H1 (cell line): ENCODE measurements around the gene PARD3. TPM values are rescaled to one million over a fixed set of nuclear protein-coding genes. Genes with fewer than 3 reads are reported as not detected.

Experiments
- CTCF ChIA-PET: fragments of 300-600 bp; sonication (Branson Sonifier 250); formaldehyde crosslinking; loops from one replicate; lab custom pipeline; 2021; ENCODE audit not compliant: partially characterized antibody; lab: Charles Lee
- POLR2A ChIA-PET: fragments of 300-600 bp; sonication (Branson Sonifier 250); formaldehyde crosslinking; loops from one replicate; lab custom pipeline; 2021; ENCODE audit warnings: inconsistent platforms; ENCODE audit not compliant: partially characterized antibody; lab: Charles Lee
- DNase-seq, 2 experiments: peaks; one replicate each; pipeline versions ENCODE4 v3.0.0 to v3.0.0-alpha.2; 2010 to 2022; ENCODE audit warnings: low spot score in 2 of 2, low read depth in 1 of 2, mixed read lengths in 1 of 2
- FAIRE-seq: peaks from 2 replicates; lab custom pipeline; 2011; peaks lifted over from hg19 to GRCh38; lab: Jason Lieb, UNC
- H2AFZ ChIP-seq: 2 replicates; pipeline ENCODE4 v1.8.1; 2012; ENCODE audit warnings: low read length, inconsistent platforms
- H2AK5ac ChIP-seq: 2 replicates; pipeline ENCODE4 v1.6.1; 2013; ENCODE audit warnings: low read depth, low read length
- H2BK120ac ChIP-seq: replicated peaks from 2 replicates; pipeline ENCODE3; 2013; ENCODE audit warnings: low read depth, low read length, inconsistent platforms
- H2BK12ac ChIP-seq: 2 replicates; pipeline ENCODE4 v1.6.1; 2013; ENCODE audit warnings: low read depth, low read length
- H2BK15ac ChIP-seq: 2 replicates; pipeline ENCODE4 v1.6.1; 2013; ENCODE audit warnings: low read length
- H2BK20ac ChIP-seq: 2 replicates; pipeline ENCODE4 v1.6.1; 2013; ENCODE audit warnings: low read length
- H2BK5ac ChIP-seq: 2 replicates; pipeline ENCODE4 v1.6.1; 2013; ENCODE audit warnings: low read depth, low read length
- H3K14ac ChIP-seq: 2 replicates; pipeline ENCODE4 v1.6.1; 2013; ENCODE audit warnings: inconsistent platforms; ENCODE audit not compliant: insufficient read length
- H3K18ac ChIP-seq: 2 replicates; pipeline ENCODE4 v1.6.1; 2013; ENCODE audit warnings: low read length; ENCODE audit errors: extremely low read depth
- H3K23ac ChIP-seq: 2 replicates; pipeline ENCODE4 v1.6.1; 2013; ENCODE audit warnings: inconsistent platforms; ENCODE audit not compliant: insufficient read length
- H3K23me2 ChIP-seq: 2 replicates; pipeline ENCODE4 v1.6.1; 2013; ENCODE audit warnings: low read depth, low read length
- H3K27ac ChIP-seq: 2 replicates; pipeline ENCODE4 v1.6.1; 2011; ENCODE audit warnings: low read depth, low read length, inconsistent platforms
- H3K27me3 ChIP-seq, 4 experiments: replicated peaks in 1 of 4; 1 replicate in 1 of 4; 2 replicates in 3 of 4; pipeline versions ENCODE4 v1.6.1 to v1.8.1; 2011 to 2013; ENCODE audit warnings: low read length in 3 of 4, mild to moderate bottlenecking in 3 of 4, inconsistent platforms in 2 of 4, mixed read lengths in 2 of 4, moderate library complexity in 1 of 4; ENCODE audit not compliant: control insufficient read depth in 3 of 4, insufficient read depth in 3 of 4; ENCODE audit errors: extremely low read depth in 1 of 4
- H3K36me3 ChIP-seq, 4 experiments: 2 replicates each; pipeline versions ENCODE4 v1.6.1 to v1.8.1; 2011 to 2013; ENCODE audit warnings: mild to moderate bottlenecking in 4 of 4, low read length in 3 of 4, moderate library complexity in 2 of 4, control low read depth in 1 of 4, inconsistent platforms in 1 of 4; ENCODE audit not compliant: insufficient read depth in 4 of 4, control insufficient read depth in 2 of 4
- H3K4ac ChIP-seq: replicated peaks from 2 replicates; pipeline ENCODE3; 2013; ENCODE audit warnings: low read length, low read depth, mixed read lengths, inconsistent platforms; ENCODE audit not compliant: insufficient read length
- H3K4me1 ChIP-seq, 4 experiments: replicated peaks in 1 of 4; 1 replicate in 1 of 4; 2 replicates in 3 of 4; pipeline versions ENCODE4 v1.6.1 to v1.8.1; 2011 to 2013; ENCODE audit warnings: low read length in 3 of 4, inconsistent platforms in 2 of 4, mixed read lengths in 1 of 4; ENCODE audit not compliant: insufficient read depth in 4 of 4, control insufficient read depth in 3 of 4
- H3K4me2 ChIP-seq, 2 experiments: 2 replicates each; pipeline versions ENCODE4 v1.6.1 to v1.8.1; 2011 to 2013; ENCODE audit warnings: low read depth in 2 of 2, low read length in 2 of 2, control low read depth in 1 of 2, inconsistent platforms in 1 of 2, mild to moderate bottlenecking in 1 of 2; ENCODE audit not compliant: insufficient read depth in 1 of 2
- H3K4me3 ChIP-seq, 4 experiments: fragments of 200-600, 300-600 bp in 1 of 4; sonication (generic), shearing (Covaris generic), sonication (Bioruptor Twin) in 1 of 4; 2 replicates each; pipeline versions ENCODE4 v1.5.1 to v1.8.1; 2011 to 2016; ENCODE audit warnings: low read length in 4 of 4, low read depth in 3 of 4, control low read depth in 2 of 4, inconsistent platforms in 2 of 4, mild to moderate bottlenecking in 2 of 4, mixed read lengths in 1 of 4, moderate library complexity in 1 of 4; ENCODE audit not compliant: insufficient read depth in 2 of 4; ENCODE audit errors: extremely low read depth in 1 of 4
- H3K56ac ChIP-seq: replicated peaks from 2 replicates; pipeline ENCODE3; 2013; ENCODE audit warnings: low read depth, mild to moderate bottlenecking, mixed read lengths, low read length, inconsistent platforms; ENCODE audit not compliant: insufficient read length
- H3K79me1 ChIP-seq: 2 replicates; pipeline ENCODE4 v1.6.1; 2013; ENCODE audit warnings: low read depth, low read length, control low read depth
- H3K79me2 ChIP-seq, 2 experiments: 2 replicates each; pipeline versions ENCODE4 v1.6.1 to v1.8.1; 2012 to 2013; ENCODE audit warnings: low read length in 2 of 2, mild to moderate bottlenecking in 2 of 2, inconsistent platforms in 1 of 2; ENCODE audit not compliant: insufficient read depth in 2 of 2, control insufficient read depth in 1 of 2
- H3K9ac ChIP-seq, 4 experiments: replicated peaks in 1 of 4; 1 replicate in 1 of 4; 2 replicates in 3 of 4; pipeline versions ENCODE4 v1.6.1 to v1.8.1; 2011 to 2013; ENCODE audit warnings: low read depth in 3 of 4, low read length in 3 of 4, control low read depth in 2 of 4, mild to moderate bottlenecking in 2 of 4, moderate library complexity in 2 of 4, inconsistent platforms in 1 of 4; ENCODE audit errors: extremely low read depth in 1 of 4
- H3K9me3 ChIP-seq, 2 experiments: 2 replicates each; pipeline versions ENCODE4 v1.6.1 to v1.8.1; 2012 to 2013; ENCODE audit warnings: mild to moderate bottlenecking in 2 of 2, moderate library complexity in 2 of 2, control low read depth in 1 of 2, inconsistent platforms in 1 of 2, low read depth in 1 of 2, low read length in 1 of 2, mixed read lengths in 1 of 2; ENCODE audit not compliant: insufficient read depth in 2 of 2
- H4K20me1 ChIP-seq, 2 experiments: replicated peaks in 1 of 2; 2 replicates each; pipeline versions ENCODE3 to v1.8.1; 2011 to 2013; ENCODE audit warnings: inconsistent platforms in 2 of 2, low read length in 2 of 2, mild to moderate bottlenecking in 1 of 2; ENCODE audit not compliant: insufficient read depth in 2 of 2, control insufficient read depth in 1 of 2
- H4K5ac ChIP-seq: 2 replicates; pipeline ENCODE4 v1.6.1; 2013; ENCODE audit warnings: low read length, low read depth, mixed read lengths, inconsistent platforms; ENCODE audit not compliant: insufficient read length
- H4K8ac ChIP-seq: 2 replicates; pipeline ENCODE4 v1.8.0; 2013; ENCODE audit warnings: mild to moderate bottlenecking, moderate library complexity, low read length, inconsistent platforms; ENCODE audit not compliant: insufficient read depth; ENCODE audit errors: extremely low read depth
- H4K91ac ChIP-seq: replicated peaks from 2 replicates; pipeline ENCODE3; 2013; ENCODE audit warnings: low read length, mixed read lengths, inconsistent platforms; ENCODE audit not compliant: insufficient read length
- CBX8 ChIP-seq: fragments of 300-800, 300-1000 bp; sonication (generic); IDR thresholded peaks from 2 replicates; pipeline ENCODE4 v1.7.1; 2016; ENCODE audit warnings: low read depth, low read length, borderline replicate concordance
- FOSL1 ChIP-seq: IDR thresholded peaks from 2 replicates; pipeline ENCODE4 v1.6.1; 2011; ENCODE audit warnings: mild to moderate bottlenecking, low read depth, low read length, moderate library complexity; ENCODE audit not compliant: insufficient read depth
- HDAC6 ChIP-seq: IDR thresholded peaks from one replicate; pipeline ENCODE4 v1.7.1; 2012; ENCODE audit warnings: low read depth, mild to moderate bottlenecking, inconsistent platforms, low read length, moderate library complexity
- NRF1 ChIP-seq: IDR thresholded peaks from 2 replicates; pipeline ENCODE4 v1.6.1; 2011; ENCODE audit warnings: mild to moderate bottlenecking, low read depth, low read length, improper control_type of control experiment
- PHF8 ChIP-seq: fragments of 200-600 bp; sonication (generic); conservative IDR thresholded peaks from 2 replicates; pipeline ENCODE4 v1.7.1; 2012; ENCODE audit warnings: low read depth, mild to moderate bottlenecking, inconsistent platforms, low read length, moderate library complexity
- SIX5 ChIP-seq: IDR thresholded peaks from 2 replicates; pipeline ENCODE4 v1.6.1; 2011; ENCODE audit warnings: mild to moderate bottlenecking, low read depth, low read length
- SRF ChIP-seq: IDR thresholded peaks from 2 replicates; pipeline ENCODE4 v1.6.1; 2011; ENCODE audit warnings: mild to moderate bottlenecking, low read depth, low read length, moderate library complexity
- TEAD4 ChIP-seq: IDR thresholded peaks from 2 replicates; pipeline ENCODE4 v1.6.1; 2012; ENCODE audit warnings: low read depth, low read length, inconsistent platforms, mixed read lengths
- WGBS, 2 experiments: shearing (Covaris generic) in 1 of 2; methylation state at CpG; one replicate each; pipeline versions ENCODE4 v1.1.6 to v1.1.7; 2013 to 2015; ENCODE audit warnings: low lambda C conversion rate in 2 of 2, mixed read lengths in 2 of 2, inconsistent platforms in 1 of 2, low coverage in 1 of 2, missing lambda C conversion rate in 1 of 2; ENCODE audit not compliant: insufficient replicate concordance in 2 of 2, insufficient coverage in 1 of 2, insufficient read length in 1 of 2; ENCODE audit errors: extremely low coverage in 1 of 2, missing lambda C conversion rate in 1 of 2; 5-methylcytosine and 5-hydroxymethylcytosine counted together
- polyA plus RNA-seq, 7 experiments: library from polyadenylated mRNA; depleted of rRNA in 3 of 7; stranded (reverse) in 5 of 7; unstranded in 2 of 7; fragments of >200 nt in 5 of 7; fragments of 200-250 nt in 2 of 7; gene quantifications; 1 replicate in 5 of 7; 2 replicates in 1 of 7; 4 replicates in 1 of 7; pipeline versions ENCODE4 v1.2.1 to v1.2.3, GENCODE V29; 2011 to 2013; ENCODE audit warnings: missing spikeins in 2 of 7, mixed read lengths in 2 of 7
- total RNA-seq: library from RNA; stranded (reverse); fragmentation: NEBNext Ultra II Directional; extraction: Animal tissue kit (Norgen Biotek cat#: 25700); gene quantifications from 2 replicates; pipeline ENCODE4 v1.2.1, GENCODE V29; 2021
- TF ChIP-seq, protein P1 (sequence below), 3 experiments: IDR thresholded peaks; 1 replicate in 2 of 3; 2 replicates in 1 of 3; pipeline versions ENCODE4 v1.5.1 to v1.6.1; 2011; ENCODE audit warnings: low read length in 3 of 3, mild to moderate bottlenecking in 3 of 3, inconsistent platforms in 2 of 3, low read depth in 1 of 3, moderate library complexity in 1 of 3; ENCODE audit not compliant: insufficient read depth in 1 of 3; ENCODE audit errors: control extremely low read depth in 1 of 3
- TF ChIP-seq, protein P2 (sequence below): IDR thresholded peaks from 2 replicates; pipeline ENCODE4 v1.6.1; 2011; ENCODE audit warnings: low read depth, mild to moderate bottlenecking, low read length; ENCODE audit not compliant: insufficient read depth

PARD3 gene
- total and polyA plus RNA-seq, 2 of the 8 experiments (the other 6 are each of a cell fraction or from before 2014, with no cell fraction given) = 19.7 to 49.1 TPM

DNA sequence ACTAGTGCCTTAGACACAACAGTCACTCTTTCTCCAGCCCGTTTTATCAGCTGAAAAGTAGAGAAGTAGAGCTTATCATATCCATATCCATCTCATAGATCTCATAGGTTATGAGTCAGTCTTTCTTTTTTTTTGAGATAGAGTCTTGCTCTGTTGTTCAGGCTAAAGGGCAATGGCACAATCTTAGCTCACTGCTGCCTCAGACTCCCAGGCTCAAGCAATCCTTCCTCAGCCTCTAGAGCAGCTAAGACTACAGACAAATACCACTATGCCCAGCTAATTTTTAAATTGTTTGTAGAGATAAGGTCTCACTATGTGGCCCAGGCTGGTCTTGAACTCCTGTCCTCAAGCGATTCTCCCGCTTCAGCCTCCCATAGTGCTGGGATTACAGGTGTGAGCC lies 2.5 kb upstream of the PARD3 start:
- Histone ChIP-seq H3K9ac (no peak overlapping the region), H3K79me1 (peaks cover 3% of the 10 kb centered on the region; the same call in 1 of the 2 replicates), H3K4me1 (peaks cover 3 to 6% (median 4%) of the 10 kb centered on the region in 4 experiments; a peak in 5 of 7 replicates), H4K5ac (no peak overlapping the region), H3K23ac (no peak overlapping the region), H3K4me2 (no peak overlapping the region; a peak in 1 of 4 replicates), H2AFZ (no peak overlapping the region), H3K4ac (no peak overlapping the region), H3K4me3 (no peak overlapping the region), H4K8ac (no peak overlapping the region), H4K20me1 (peaks cover 5 to 6% of the 10 kb centered on the region in 2 experiments), H3K9me3 (no peaks in the 10 kb centered on the region), H3K23me2 (peaks cover 11% of the 10 kb centered on the region), H2BK20ac (no peak overlapping the region), H2BK5ac (no peak overlapping the region), H3K18ac (no peak overlapping the region), H2BK15ac (no peak overlapping the region), H3K79me2 (peaks cover 3 to 17% of the 10 kb centered on the region in 2 experiments; a peak in 3 of 4 replicates), H2BK120ac (no peak overlapping the region), H3K27me3 (peaks cover 0 to 20% (median 14%) of the 10 kb centered on the region in 4 experiments; a peak in 5 of 7 replicates), H2BK12ac (no peak overlapping the region), H3K14ac (no peak overlapping the region), H3K36me3 (no peaks in the 10 kb centered on the region), H2AK5ac (no peak overlapping the region), H3K27ac (no peak overlapping the region), H3K56ac (no peak overlapping the region), H4K91ac (no peak overlapping the region)
- 77% methylated on average over 3 of the region's 3 CpGs; no CpG with 5 or more reads in 1 of the 2 experiments for WGBS, 2 experiments
- CTCF ChIA-PET = interaction anchor here (0.6 to 3.0 kb wide), 6 partner anchors 8 to 168 kb away, joined by 3 to 12 read pairs (median 4); no protein-coding TSS in a partner anchor
- DNase-seq (no peak), FAIRE-seq (no peak)
- POLR2A ChIA-PET = interaction anchor here (0.8 kb wide), 1 partner anchor 68 kb away, joined by 3 read pairs; no protein-coding TSS in a partner anchor
- TF ChIP-seq FOSL1 = no peak
- TF ChIP-seq SRF = no peak
- TF ChIP-seq, protein P1, sequence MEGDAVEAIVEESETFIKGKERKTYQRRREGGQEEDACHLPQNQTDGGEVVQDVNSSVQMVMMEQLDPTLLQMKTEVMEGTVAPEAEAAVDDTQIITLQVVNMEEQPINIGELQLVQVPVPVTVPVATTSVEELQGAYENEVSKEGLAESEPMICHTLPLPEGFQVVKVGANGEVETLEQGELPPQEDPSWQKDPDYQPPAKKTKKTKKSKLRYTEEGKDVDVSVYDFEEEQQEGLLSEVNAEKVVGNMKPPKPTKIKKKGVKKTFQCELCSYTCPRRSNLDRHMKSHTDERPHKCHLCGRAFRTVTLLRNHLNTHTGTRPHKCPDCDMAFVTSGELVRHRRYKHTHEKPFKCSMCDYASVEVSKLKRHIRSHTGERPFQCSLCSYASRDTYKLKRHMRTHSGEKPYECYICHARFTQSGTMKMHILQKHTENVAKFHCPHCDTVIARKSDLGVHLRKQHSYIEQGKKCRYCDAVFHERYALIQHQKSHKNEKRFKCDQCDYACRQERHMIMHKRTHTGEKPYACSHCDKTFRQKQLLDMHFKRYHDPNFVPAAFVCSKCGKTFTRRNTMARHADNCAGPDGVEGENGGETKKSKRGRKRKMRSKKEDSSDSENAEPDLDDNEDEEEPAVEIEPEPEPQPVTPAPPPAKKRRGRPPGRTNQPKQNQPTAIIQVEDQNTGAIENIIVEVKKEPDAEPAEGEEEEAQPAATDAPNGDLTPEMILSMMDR (IDR thresholded peaks at IDR 0.05; ENCODE audit: control extremely low read depth in 1 of 3, insufficient read depth in 1 of 3, low read depth in 1 of 3, low read length in 3 of 3) = no peak
- TF ChIP-seq HDAC6 = no peak
- no peak for TF ChIP-seq TEAD4
- no peak for TF ChIP-seq CBX8
- no peak for TF ChIP-seq NRF1
- TF ChIP-seq, protein P2, sequence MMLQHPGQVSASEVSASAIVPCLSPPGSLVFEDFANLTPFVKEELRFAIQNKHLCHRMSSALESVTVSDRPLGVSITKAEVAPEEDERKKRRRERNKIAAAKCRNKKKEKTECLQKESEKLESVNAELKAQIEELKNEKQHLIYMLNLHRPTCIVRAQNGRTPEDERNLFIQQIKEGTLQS = no peak
- TF ChIP-seq SIX5 = no peak
- no peak for TF ChIP-seq PHF8
